Brain microvascular endothelial cell (primary cell): ENCODE results near the gene EFNB3.

Experiments
- DNase-seq: peaks from one replicate; pipeline ENCODE4 v3.0.0-alpha.2; 2020
- H3K27ac ChIP-seq: fragments of 250-450 bp; sonication (Bioruptor Pico); 2 replicates; pipeline ENCODE4 v1.5.1; 2020; ENCODE audit warnings: mild to moderate bottlenecking, moderate library complexity
- H3K27me3 ChIP-seq: fragments of 250-450 bp; sonication (Bioruptor Pico); replicated peaks from 2 replicates; pipeline ENCODE4 v1.5.1; 2020; ENCODE audit warnings: mild to moderate bottlenecking
- H3K36me3 ChIP-seq: fragments of 250-450 bp; sonication (Bioruptor Pico); replicated peaks from 2 replicates; pipeline ENCODE4 v1.5.1; 2020; ENCODE audit warnings: mild to moderate bottlenecking
- H3K4me3 ChIP-seq: 2 replicates; pipeline ENCODE4 v1.5.1; 2011; ENCODE audit warnings: low read depth, mild to moderate bottlenecking, control low read depth, low read length, moderate library complexity
- in situ Hi-C: cut with HindIII; loops from 2 replicates; pipeline ENCODE4 v1.10.0; 2017; ENCODE audit warnings: low sequenced_read_pairs, low pct_ligation_motif_present
- TF ChIP-seq, protein P1 (sequence below): IDR thresholded peaks from 2 replicates; pipeline ENCODE4 v1.5.1; 2011; ENCODE audit warnings: low read depth, mild to moderate bottlenecking, moderate library complexity, low read length, control low read depth, inconsistent platforms; ENCODE audit errors: missing control alignments

Gene EFNB3

DNA sequence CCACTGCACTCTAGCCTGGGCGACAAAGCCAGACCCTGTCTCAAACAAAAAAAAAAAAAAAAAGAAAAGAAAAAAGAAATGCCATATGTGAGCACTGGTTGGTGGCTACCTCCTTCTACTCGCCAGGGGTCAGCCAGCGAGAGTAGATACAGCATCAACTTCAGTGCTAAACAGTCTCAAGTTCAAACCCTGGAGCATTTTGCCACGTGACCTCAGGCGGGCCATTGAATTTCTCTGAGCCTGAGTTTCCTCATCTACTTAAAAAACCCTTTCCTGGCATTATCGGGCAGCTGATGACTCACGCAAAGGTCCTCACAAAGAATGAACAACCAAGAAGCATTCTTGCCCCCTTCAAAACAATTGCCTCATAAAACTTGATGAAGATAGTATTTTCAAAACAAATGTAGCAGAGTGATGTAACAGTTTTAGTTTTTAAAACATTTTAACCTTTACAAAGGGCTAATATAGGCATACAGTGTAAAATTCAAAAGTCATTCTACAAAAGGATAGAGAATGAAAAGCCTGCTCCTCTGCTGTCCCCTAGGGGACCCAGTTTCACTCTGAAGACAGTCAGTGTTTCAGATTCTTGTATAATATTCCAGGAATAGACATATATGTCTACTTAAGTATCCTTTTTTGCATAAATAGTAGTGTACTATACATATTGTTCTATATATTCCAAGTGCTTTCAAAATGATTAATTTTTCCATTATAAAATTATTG is 40.9 kb downstream of the EFNB3 start:
- TF ChIP-seq, protein P1, sequence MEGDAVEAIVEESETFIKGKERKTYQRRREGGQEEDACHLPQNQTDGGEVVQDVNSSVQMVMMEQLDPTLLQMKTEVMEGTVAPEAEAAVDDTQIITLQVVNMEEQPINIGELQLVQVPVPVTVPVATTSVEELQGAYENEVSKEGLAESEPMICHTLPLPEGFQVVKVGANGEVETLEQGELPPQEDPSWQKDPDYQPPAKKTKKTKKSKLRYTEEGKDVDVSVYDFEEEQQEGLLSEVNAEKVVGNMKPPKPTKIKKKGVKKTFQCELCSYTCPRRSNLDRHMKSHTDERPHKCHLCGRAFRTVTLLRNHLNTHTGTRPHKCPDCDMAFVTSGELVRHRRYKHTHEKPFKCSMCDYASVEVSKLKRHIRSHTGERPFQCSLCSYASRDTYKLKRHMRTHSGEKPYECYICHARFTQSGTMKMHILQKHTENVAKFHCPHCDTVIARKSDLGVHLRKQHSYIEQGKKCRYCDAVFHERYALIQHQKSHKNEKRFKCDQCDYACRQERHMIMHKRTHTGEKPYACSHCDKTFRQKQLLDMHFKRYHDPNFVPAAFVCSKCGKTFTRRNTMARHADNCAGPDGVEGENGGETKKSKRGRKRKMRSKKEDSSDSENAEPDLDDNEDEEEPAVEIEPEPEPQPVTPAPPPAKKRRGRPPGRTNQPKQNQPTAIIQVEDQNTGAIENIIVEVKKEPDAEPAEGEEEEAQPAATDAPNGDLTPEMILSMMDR = peak; percentile 32
- peak; percentile 78 for DNase-seq
- Histone ChIP-seq H3K27ac (no peak overlapping the region), H3K27me3 (no peaks in the 10 kb centered on the region), H3K36me3 (no peaks in the 10 kb centered on the region), H3K4me3 (no peak overlapping the region)
- in situ Hi-C loops = no loop called here

DNA sequence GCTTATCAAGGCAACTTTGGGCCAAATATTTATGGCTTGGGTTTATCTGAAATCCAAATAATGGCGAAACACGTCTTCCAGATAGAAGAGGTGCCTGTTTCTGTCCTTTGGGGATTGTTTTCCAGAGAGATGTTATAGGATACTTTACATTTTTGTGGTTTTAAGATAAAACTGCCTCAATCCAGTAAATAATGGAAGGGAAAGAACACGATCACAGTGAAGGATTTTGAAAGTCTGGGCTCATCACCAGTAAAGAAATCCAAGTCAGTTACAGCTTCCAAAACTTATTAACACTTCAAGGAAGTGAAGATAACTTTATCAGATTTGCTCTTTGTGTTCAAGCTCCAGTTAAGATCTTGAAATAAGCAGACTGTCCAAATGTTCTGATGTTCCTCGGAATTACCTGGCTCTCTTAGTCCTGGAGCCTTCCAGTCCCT is 42.7 kb downstream of the EFNB3 start:
- Histone ChIP-seq H3K27ac (peak overlapping the region; percentile 61), H3K36me3 (no peaks in the 10 kb centered on the region), H3K27me3 (no peaks in the 10 kb centered on the region), H3K4me3 (no peak overlapping the region)
- in situ Hi-C loops = no loop called here
- DNase-seq = peak; percentile 52
- TF ChIP-seq, protein P1 = no peak

DNA sequence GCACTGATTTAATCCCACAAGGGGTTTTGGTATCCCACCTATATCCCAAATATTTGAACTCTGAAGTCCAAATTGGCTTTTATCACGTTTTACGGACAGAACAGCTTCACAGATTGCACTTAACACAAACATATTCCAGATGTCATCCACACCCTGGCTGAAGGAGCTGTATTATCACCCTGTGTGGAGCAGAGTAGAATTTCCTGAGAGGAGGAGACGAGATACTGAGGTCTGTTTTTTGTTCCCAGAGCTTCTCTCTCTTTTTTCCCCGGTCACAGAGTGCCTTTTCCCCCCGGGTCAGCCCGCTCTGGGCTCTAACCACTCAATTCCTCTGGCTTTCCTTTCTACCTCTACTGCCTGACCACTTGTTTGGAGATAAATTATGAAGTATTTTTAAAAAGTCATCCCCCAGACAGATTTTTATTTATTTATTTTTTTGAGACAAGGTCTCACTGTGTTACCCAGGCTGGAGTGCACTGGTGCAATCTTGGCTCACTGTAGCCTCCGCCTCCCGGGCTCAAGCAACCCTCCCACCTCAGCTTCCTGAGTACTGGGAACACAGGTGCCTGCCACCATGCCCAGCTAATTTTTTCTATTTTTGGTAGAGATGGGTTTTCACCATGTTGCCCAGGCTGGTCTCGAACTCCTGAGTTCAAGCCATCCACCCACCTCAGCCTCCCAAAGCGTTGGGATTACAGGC is 43.2 kb downstream of the EFNB3 start:
- no peak for DNase-seq
- Histone ChIP-seq H3K27me3 (no peaks in the 10 kb centered on the region), H3K36me3 (no peaks in the 10 kb centered on the region), H3K4me3 (no peak overlapping the region), H3K27ac (peak overlapping the region; percentile 61)
- TF ChIP-seq, protein P1 = no peak
- in situ Hi-C loops = no loop called here

DNA sequence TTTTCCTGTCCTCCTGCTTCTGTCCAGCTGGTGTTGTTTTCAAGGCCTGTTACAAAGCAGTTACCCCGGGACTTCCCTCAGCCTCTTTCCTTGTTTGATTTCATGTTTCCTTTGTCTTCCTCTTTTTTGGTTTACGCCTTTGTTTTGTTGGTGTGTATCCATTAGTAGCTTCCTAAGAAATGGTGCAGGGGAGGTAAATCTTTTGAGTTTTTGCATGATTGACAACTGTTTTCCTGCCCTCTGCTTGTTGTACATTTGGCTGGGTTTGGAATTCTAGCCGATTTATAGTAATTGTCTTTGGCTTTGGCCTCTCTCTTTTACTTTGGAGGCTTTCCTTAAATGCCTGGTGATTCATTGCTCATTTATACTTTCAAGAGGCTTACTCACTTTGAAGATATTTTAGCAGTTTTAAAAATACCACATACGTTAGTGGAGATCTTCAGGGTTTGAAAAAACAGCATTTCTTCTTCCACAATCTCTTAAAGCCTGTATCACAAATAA is 45.4 kb downstream of the EFNB3 start:
- peak overlapping the region; percentile 74 for H3K27ac ChIP-seq
- in situ Hi-C loops = no loop called here
- H3K36me3 ChIP-seq = no peaks in the 10 kb centered on the region
- H3K27me3 ChIP-seq = no peaks in the 10 kb centered on the region
- DNase-seq = peak; percentile 48
- H3K4me3 ChIP-seq = no peak overlapping the region
- TF ChIP-seq, protein P1 = no peak

DNA sequence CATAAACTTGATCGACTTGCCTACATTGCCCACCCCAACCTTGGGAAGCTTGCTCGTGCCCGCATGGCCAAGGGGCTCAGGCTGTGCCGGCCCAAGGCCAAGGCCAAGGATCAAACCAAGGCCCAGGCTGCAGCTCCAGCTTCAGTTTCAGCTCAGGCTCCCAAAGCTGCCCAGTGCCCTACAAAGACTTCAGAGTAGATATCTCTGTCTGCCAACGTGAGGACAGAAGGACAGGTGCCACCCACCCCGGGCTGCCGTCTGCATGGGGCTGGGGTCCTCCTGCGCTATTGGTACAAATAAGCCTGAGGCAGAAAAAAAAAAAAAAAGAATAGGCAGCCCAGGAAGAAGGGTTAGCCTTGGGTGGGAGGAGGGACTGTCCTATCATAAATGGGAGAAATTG is 49.7 kb downstream of the EFNB3 start:
- TF ChIP-seq, protein P1 = no peak
- no peak for DNase-seq
- in situ Hi-C loops = no loop called here
- no peak overlapping the region for H3K4me3 ChIP-seq
- no peaks in the 10 kb centered on the region for H3K36me3 ChIP-seq
- no peaks in the 10 kb centered on the region for H3K27me3 ChIP-seq
- H3K27ac ChIP-seq = no peak overlapping the region
